H9 (cell line): ENCODE data around the gene MTERF4. TPM values are rescaled to one million over a fixed set of nuclear protein-coding genes. Genes with fewer than 3 reads are reported as not detected.

Experiments used
- DNase-seq: peaks from one replicate; pipeline ENCODE4 v3.0.0-alpha.2; 2017
- H2AFZ ChIP-seq: one replicate; pipeline ENCODE4 v1.6.1; 2013; ENCODE audit warnings: mild to moderate bottlenecking, low read length, control low read depth, moderate library complexity
- H2AK5ac ChIP-seq: 2 replicates; pipeline ENCODE4 v1.6.1; 2013; ENCODE audit warnings: low read length, control low read depth, mixed read lengths; ENCODE audit not compliant: insufficient read length
- H2BK120ac ChIP-seq: one replicate; pipeline ENCODE4 v1.6.1; 2013; ENCODE audit warnings: low read depth, mild to moderate bottlenecking, low read length, control low read depth, inconsistent platforms; ENCODE audit not compliant: poor library complexity, severe bottlenecking
- H2BK12ac ChIP-seq: 2 replicates; pipeline ENCODE4 v1.6.1; 2013; ENCODE audit warnings: low read length, control low read depth, mixed read lengths, low read depth; ENCODE audit not compliant: insufficient read length
- H2BK15ac ChIP-seq: 2 replicates; pipeline ENCODE4 v1.6.1; 2013; ENCODE audit warnings: low read depth, low read length, control low read depth
- H2BK20ac ChIP-seq: one replicate; pipeline ENCODE4 v1.6.1; 2013; ENCODE audit warnings: low read depth, mild to moderate bottlenecking, low read length, control low read depth, inconsistent platforms; ENCODE audit not compliant: poor library complexity, severe bottlenecking
- H2BK5ac ChIP-seq: 2 replicates; pipeline ENCODE4 v1.6.1; 2013; ENCODE audit warnings: low read length, control low read depth, mixed read lengths; ENCODE audit not compliant: insufficient read length
- H3K14ac ChIP-seq: 2 replicates; pipeline ENCODE4 v1.6.1; 2013; ENCODE audit warnings: low read length, control low read depth; ENCODE audit not compliant: insufficient read depth
- H3K18ac ChIP-seq: 2 replicates; pipeline ENCODE4 v1.6.1; 2013; ENCODE audit warnings: low read depth, mild to moderate bottlenecking, mixed read lengths, low read length, control low read depth; ENCODE audit not compliant: insufficient read length
- H3K23ac ChIP-seq: 2 replicates; pipeline ENCODE4 v1.6.1; 2013; ENCODE audit warnings: low read length, control low read depth, mixed read lengths, low read depth; ENCODE audit not compliant: insufficient read length
- H3K23me2 ChIP-seq: 2 replicates; pipeline ENCODE4 v1.6.1; 2013; ENCODE audit warnings: low read depth, mild to moderate bottlenecking, mixed read lengths, low read length, control low read depth; ENCODE audit not compliant: insufficient read length, poor library complexity, severe bottlenecking
- H3K27ac ChIP-seq: 2 replicates; pipeline ENCODE4 v1.5.1; 2013; ENCODE audit warnings: low read length, control low read depth, mixed read lengths, low read depth; ENCODE audit not compliant: insufficient read length
- H3K27me3 ChIP-seq: 2 replicates; pipeline ENCODE4 v1.6.1; 2013; ENCODE audit warnings: low read length, control low read depth, inconsistent platforms; ENCODE audit not compliant: insufficient read depth
- H3K4ac ChIP-seq: 2 replicates; pipeline ENCODE4 v1.6.1; 2013; ENCODE audit warnings: low read depth, mild to moderate bottlenecking, control low read depth, inconsistent platforms, low read length, moderate library complexity
- H3K4me1 ChIP-seq: 2 replicates; pipeline ENCODE4 v1.6.1; 2013; ENCODE audit warnings: low read length, control low read depth, inconsistent platforms; ENCODE audit not compliant: insufficient read depth
- H3K4me2 ChIP-seq: 2 replicates; pipeline ENCODE4 v1.6.1; 2013; ENCODE audit warnings: low read length, control low read depth, mixed read lengths; ENCODE audit not compliant: insufficient read length, insufficient read depth
- H3K56ac ChIP-seq: 2 replicates; pipeline ENCODE4 v1.6.1; 2013; ENCODE audit warnings: low read depth, mild to moderate bottlenecking, mixed read lengths, low read length, control low read depth; ENCODE audit not compliant: insufficient read length
- H3K79me1 ChIP-seq: 2 replicates; pipeline ENCODE4 v1.6.1; 2013; ENCODE audit warnings: low read depth, mild to moderate bottlenecking, moderate library complexity, low read length, control low read depth, inconsistent platforms; ENCODE audit not compliant: insufficient read depth, poor library complexity, severe bottlenecking
- H3K79me2 ChIP-seq: 2 replicates; pipeline ENCODE4 v1.6.1; 2013; ENCODE audit warnings: low read length, control low read depth, inconsistent platforms; ENCODE audit not compliant: insufficient read depth
- H3K9ac ChIP-seq: 2 replicates; pipeline ENCODE4 v1.6.1; 2013; ENCODE audit warnings: low read length, control low read depth, mixed read lengths; ENCODE audit not compliant: insufficient read length; ENCODE audit errors: extremely low read depth
- H3K9me3 ChIP-seq: one replicate; pipeline ENCODE4 v1.6.1; 2013; ENCODE audit warnings: low read depth, low read length, inconsistent platforms; ENCODE audit not compliant: control insufficient read depth
- H3T11ph ChIP-seq: one replicate; pipeline ENCODE4 v1.6.1; 2013; ENCODE audit warnings: mild to moderate bottlenecking, low read length, control low read depth, inconsistent platforms
- H4K20me1 ChIP-seq: one replicate; pipeline ENCODE4 v1.6.1; 2013; ENCODE audit not compliant: control insufficient read depth, insufficient read length, insufficient read depth
- H4K5ac ChIP-seq: 2 replicates; pipeline ENCODE4 v1.6.1; 2013; ENCODE audit warnings: low read depth, mild to moderate bottlenecking, mixed read lengths, low read length, control low read depth; ENCODE audit not compliant: insufficient read length
- H4K8ac ChIP-seq: replicated peaks from 2 replicates; pipeline ENCODE4 v1.6.1; 2013; ENCODE audit warnings: low read length, control low read depth, mixed read lengths, low read depth; ENCODE audit not compliant: insufficient read length
- H4K91ac ChIP-seq: 2 replicates; pipeline ENCODE4 v1.6.1; 2013; ENCODE audit warnings: low read depth, mild to moderate bottlenecking, moderate library complexity, mixed read lengths, low read length, control low read depth; ENCODE audit not compliant: insufficient read length
- H3K27ac Mint-ChIP-seq, 3 experiments: 2 replicates in 2 of 3; 3 replicates in 1 of 3; pipeline ENCODE4 v1.8.0; 2020 to 2021; ENCODE audit warnings: mixed read lengths in 3 of 3, mild to moderate bottlenecking in 1 of 3, moderate library complexity in 1 of 3
- H3K27me3 Mint-ChIP-seq: 2 replicates; pipeline ENCODE4 v1.8.0; 2021; ENCODE audit warnings: low read depth, mild to moderate bottlenecking, moderate library complexity, mixed read lengths
- H3K36me3 Mint-ChIP-seq, 3 experiments: 2 replicates in 2 of 3; 3 replicates in 1 of 3; pipeline ENCODE4 v1.8.0; 2020 to 2021; ENCODE audit warnings: low read depth in 3 of 3, mixed read lengths in 3 of 3; ENCODE audit not compliant: insufficient read depth in 1 of 3
- H3K4me1 Mint-ChIP-seq, 2 experiments: 2 replicates each; pipeline ENCODE4 v1.8.0; 2020; ENCODE audit warnings: mixed read lengths in 2 of 2
- H3K4me3 Mint-ChIP-seq, 2 experiments: 2 replicates in 1 of 2; 3 replicates in 1 of 2; pipeline ENCODE4 v1.8.0; 2020 to 2021; ENCODE audit warnings: mild to moderate bottlenecking in 2 of 2, mixed read lengths in 2 of 2, moderate library complexity in 1 of 2
- H3K9me3 Mint-ChIP-seq, 2 experiments: 2 replicates in 1 of 2; 3 replicates in 1 of 2; pipeline ENCODE4 v1.8.0; 2020; ENCODE audit warnings: mild to moderate bottlenecking in 2 of 2, mixed read lengths in 2 of 2, moderate library complexity in 1 of 2
- CTCF ChIP-seq: fragments of 200-600 bp; sonication (generic); conservative IDR thresholded peaks from 3 replicates; pipeline ENCODE4 v1.8.0; 2021; ENCODE audit warnings: antibody characterized with exemption, mild to moderate bottlenecking
- WGBS: extraction: QIAGEN DNeasy Blood & Tissue Kit; methylation state at CpG from one replicate; pipeline ENCODE4 v1.1.7; 2013; ENCODE audit warnings: missing lambda C conversion rate, low lambda C conversion rate, mixed read lengths; ENCODE audit not compliant: insufficient read length; ENCODE audit errors: extremely low coverage; 5-methylcytosine and 5-hydroxymethylcytosine counted together
- total RNA-seq: library from RNA; stranded (reverse); gene quantifications from 2 replicates; pipeline ENCODE4 v1.2.1, GENCODE V29; 2021

The MTERF4 gene
- total RNA-seq, 1 experiment from 2014 or later = 35.0 TPM

- no peaks in the 10 kb centered on the region for H3K9me3 ChIP-seq
- no peak overlapping the region for H2AFZ ChIP-seq
- no peak overlapping the region for H4K8ac ChIP-seq
- Mint-ChIP-seq H3K4me3 (no peak overlapping the region), H3K9me3 (no peaks in the 10 kb centered on the region), H3K27me3 (no peaks in the 10 kb centered on the region; the same call in 1 of the 2 replicates), H3K4me1 (peaks cover 2 to 5% of the 10 kb centered on the region in 2 experiments; a peak in 3 of 4 replicates), H3K36me3 (peaks cover 0 to 2% (median 0%) of the 10 kb centered on the region in 3 experiments; a peak in 1 of 7 replicates), H3K27ac (no peak overlapping the region)
- no peak overlapping the region for H2AK5ac ChIP-seq
- H3K56ac ChIP-seq = no peak overlapping the region
- H2BK20ac ChIP-seq = no peak overlapping the region
- H4K91ac ChIP-seq = no peak overlapping the region
- DNase-seq = no peak
- H3K4me2 ChIP-seq = no peak overlapping the region
- H3K23me2 ChIP-seq = no peaks in the 10 kb centered on the region
- no peak overlapping the region for H3T11ph ChIP-seq
- H3K9ac ChIP-seq = no peak overlapping the region
- H3K14ac ChIP-seq = no peak overlapping the region
- no peaks in the 10 kb centered on the region for H3K79me2 ChIP-seq
- H3K23ac ChIP-seq = no peak overlapping the region
- H4K20me1 ChIP-seq = no peaks in the 10 kb centered on the region
- no peaks in the 10 kb centered on the region for H3K4me1 ChIP-seq
- H4K5ac ChIP-seq = no peak overlapping the region
- no CpG with 5 or more reads among the region's 25 CpGs for WGBS
- H3K18ac ChIP-seq = no peak overlapping the region
- no peaks in the 10 kb centered on the region for H3K27me3 ChIP-seq
- H2BK120ac ChIP-seq = no peak overlapping the region
- no peak overlapping the region for H2BK12ac ChIP-seq
- H3K79me1 ChIP-seq = no peaks in the 10 kb centered on the region
- TF ChIP-seq CTCF = no peak
- H3K27ac ChIP-seq = no peak overlapping the region
- H2BK5ac ChIP-seq = no peak overlapping the region
- H2BK15ac ChIP-seq = no peak overlapping the region
- H3K4ac ChIP-seq = no peak overlapping the region
Measured at GRCh38 chr2:241071677-241072111, 30.4 kb downstream of the MTERF4 start.
